ENCODE data around the gene MYG1. TPM values are rescaled to one million over a fixed set of nuclear protein-coding genes. Genes with fewer than 3 reads are reported as not detected.

The MYG1 gene
- total and polyA plus RNA-seq, 10 donors, result 31.1 to 79.2 (median 37.5) TPM

DNA sequence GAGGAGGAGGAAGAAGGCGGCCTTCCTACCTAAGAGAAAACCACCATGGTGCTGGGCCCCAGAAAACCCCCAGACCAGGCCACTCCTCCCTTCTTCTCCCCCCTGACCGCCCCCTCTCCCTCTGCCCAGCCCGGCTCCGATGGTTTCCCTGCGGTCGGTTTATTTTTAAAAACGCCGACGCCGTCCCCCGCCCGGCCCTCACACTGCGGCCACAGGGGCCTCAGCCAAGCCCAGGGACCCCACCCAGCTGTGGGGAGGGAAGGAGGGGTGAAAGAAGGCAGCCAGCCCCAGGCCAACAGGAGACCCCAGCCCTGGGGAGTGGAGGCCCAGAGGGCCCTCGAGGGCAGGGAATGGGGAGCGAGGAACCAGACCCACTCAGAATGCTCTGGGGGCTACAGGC is 33.2 kb downstream of the MYG1 start:
- Histone ChIP-seq H3K9me3 (no peaks in the 10 kb centered on the region), H3K27me3 (replicated peaks in 1 of 7) (peaks cover 0 to 64% (median 6%) of the 10 kb centered on the region in 7 donors), H3K4me1 (peaks cover 0 to 7% (median 0%) of the 10 kb centered on the region in 6 donors), H3K4me3 (no peak overlapping the region), H3K27ac (no peak overlapping the region), H3K36me3 (no peaks in the 10 kb centered on the region)
- no peak for DNase-seq
- intact Hi-C loops (cut with DNase I; ENCODE audit: low total_unique reads), result no loop called here
- 60 to 76% (median 73%) methylated on average over 15 of the region's 15 CpGs for WGBS, 5 donors
- TF ChIP-seq POLR2A (IDR thresholded peaks at IDR 0.05) (no peak), POLR2AphosphoS5 (IDR thresholded peaks at IDR 0.05) (no peak)
- TF ChIP-seq, protein P1, sequence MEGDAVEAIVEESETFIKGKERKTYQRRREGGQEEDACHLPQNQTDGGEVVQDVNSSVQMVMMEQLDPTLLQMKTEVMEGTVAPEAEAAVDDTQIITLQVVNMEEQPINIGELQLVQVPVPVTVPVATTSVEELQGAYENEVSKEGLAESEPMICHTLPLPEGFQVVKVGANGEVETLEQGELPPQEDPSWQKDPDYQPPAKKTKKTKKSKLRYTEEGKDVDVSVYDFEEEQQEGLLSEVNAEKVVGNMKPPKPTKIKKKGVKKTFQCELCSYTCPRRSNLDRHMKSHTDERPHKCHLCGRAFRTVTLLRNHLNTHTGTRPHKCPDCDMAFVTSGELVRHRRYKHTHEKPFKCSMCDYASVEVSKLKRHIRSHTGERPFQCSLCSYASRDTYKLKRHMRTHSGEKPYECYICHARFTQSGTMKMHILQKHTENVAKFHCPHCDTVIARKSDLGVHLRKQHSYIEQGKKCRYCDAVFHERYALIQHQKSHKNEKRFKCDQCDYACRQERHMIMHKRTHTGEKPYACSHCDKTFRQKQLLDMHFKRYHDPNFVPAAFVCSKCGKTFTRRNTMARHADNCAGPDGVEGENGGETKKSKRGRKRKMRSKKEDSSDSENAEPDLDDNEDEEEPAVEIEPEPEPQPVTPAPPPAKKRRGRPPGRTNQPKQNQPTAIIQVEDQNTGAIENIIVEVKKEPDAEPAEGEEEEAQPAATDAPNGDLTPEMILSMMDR (IDR thresholded peaks at IDR 0.05 in 8 of 11, conservative IDR thresholded peaks at IDR 0.05 in 3 of 11), result no peak

DNA sequence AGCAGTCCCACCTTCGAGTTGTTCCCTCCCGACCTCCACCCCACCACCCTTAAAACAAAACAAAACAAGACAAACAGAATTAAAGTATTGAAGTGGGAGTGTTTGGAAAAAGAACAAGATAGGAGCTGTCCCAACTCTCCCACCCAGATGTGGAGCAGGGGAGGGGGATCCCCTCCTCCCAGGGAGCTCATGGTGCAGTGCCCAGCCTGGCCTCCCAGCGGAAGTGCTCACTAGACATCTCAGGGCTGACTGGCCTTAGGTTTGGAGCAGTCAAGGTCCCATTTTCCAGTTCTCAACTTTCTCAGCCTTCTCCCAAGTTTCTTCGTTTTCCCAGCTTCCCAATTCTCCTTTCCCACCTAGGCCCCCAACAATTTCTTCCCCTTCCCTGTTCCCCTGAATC is 33.8 kb downstream of the MYG1 start:
- Histone ChIP-seq H3K36me3 (no peaks in the 10 kb centered on the region), H3K27me3 (replicated peaks in 1 of 7) (peaks cover 0 to 64% (median 6%) of the 10 kb centered on the region in 7 donors), H3K27ac (no peak overlapping the region), H3K9me3 (no peaks in the 10 kb centered on the region), H3K4me1 (peaks cover 0 to 11% (median 0%) of the 10 kb centered on the region in 6 donors), H3K4me3 (no peak overlapping the region)
- WGBS, 5 donors, result 74 to 88% (median 86%) methylated on average over 4 of the region's 4 CpGs
- intact Hi-C loops (cut with DNase I; ENCODE audit: low total_unique reads), result no loop called here
- DNase-seq, result no peak
- TF ChIP-seq, protein P1 (IDR thresholded peaks at IDR 0.05 in 8 of 11, conservative IDR thresholded peaks at IDR 0.05 in 3 of 11), result no peak
- no peak for TF ChIP-seq POLR2A (IDR thresholded peaks at IDR 0.05)

DNA sequence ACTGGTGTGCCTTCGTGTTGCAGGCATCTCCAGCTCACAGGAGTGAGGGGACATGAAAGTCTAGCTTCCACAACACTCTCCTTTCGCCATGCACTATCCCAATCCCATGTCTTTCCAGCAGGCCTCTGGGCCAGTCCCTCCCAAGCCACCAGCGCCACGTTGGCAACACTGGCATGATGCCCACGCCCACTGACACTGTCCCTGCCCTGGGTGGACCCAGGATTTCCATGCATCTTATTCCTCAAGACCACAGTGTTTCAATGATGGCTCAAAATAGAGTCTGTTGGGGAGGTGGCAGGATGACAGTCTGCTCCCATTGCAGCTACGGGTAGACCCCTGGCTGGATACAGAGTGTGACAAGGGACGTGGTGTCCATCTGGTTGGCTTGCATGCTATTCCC is 34.4 kb downstream of the MYG1 start:
- no peaks in the 10 kb centered on the region for H3K36me3 ChIP-seq
- 59 to 72% (median 66%) methylated on average over 6 to 7 of the region's 7 CpGs for WGBS, 5 donors
- H3K27me3 ChIP-seq (replicated peaks in 1 of 7), result peaks cover 0 to 67% (median 6%) of the 10 kb centered on the region in 7 donors
- intact Hi-C loops (cut with DNase I; ENCODE audit: low total_unique reads), result no loop called here
- no peak overlapping the region for H3K4me3 ChIP-seq
- no peak for DNase-seq
- TF ChIP-seq POLR2A (IDR thresholded peaks at IDR 0.05), result no peak
- TF ChIP-seq, protein P1 (IDR thresholded peaks at IDR 0.05 in 8 of 11, conservative IDR thresholded peaks at IDR 0.05 in 3 of 11), result no peak
- no peak for TF ChIP-seq POLR2AphosphoS5 (IDR thresholded peaks at IDR 0.05)
- H3K9me3 ChIP-seq, result no peaks in the 10 kb centered on the region
- H3K27ac ChIP-seq, result no peak overlapping the region
- peaks cover 0 to 11% (median 0%) of the 10 kb centered on the region in 6 donors for H3K4me1 ChIP-seq

DNA sequence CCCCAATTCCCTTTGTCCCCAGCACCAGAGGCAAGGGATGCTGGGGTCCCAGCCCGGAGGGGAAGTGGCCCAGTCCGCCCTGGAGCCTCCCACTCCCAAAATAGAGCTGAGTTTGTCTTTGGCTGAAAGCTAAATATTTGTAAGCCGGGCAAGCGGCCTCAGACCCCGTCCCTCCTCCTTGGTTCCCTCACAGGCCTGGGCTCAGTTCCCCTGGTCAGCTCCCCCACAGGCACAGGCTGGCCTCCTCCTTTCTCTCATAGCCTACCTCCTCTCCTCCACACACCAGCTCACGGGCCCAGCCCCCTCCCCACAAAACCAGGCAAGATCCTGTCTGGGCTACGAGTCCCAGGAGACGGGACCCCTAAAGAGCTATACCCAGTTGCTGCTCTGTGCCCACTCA is 35.3 kb downstream of the MYG1 start:
- Histone ChIP-seq H3K36me3 (no peaks in the 10 kb centered on the region), H3K4me1 (peaks cover 0 to 11% (median 0%) of the 10 kb centered on the region in 6 donors), H3K9me3 (no peaks in the 10 kb centered on the region), H3K4me3 (no peak overlapping the region), H3K27me3 (replicated peaks in 1 of 7) (peaks cover 0 to 73% (median 6%) of the 10 kb centered on the region in 7 donors), H3K27ac (no peak overlapping the region)
- TF ChIP-seq POLR2A (IDR thresholded peaks at IDR 0.05), result no peak
- TF ChIP-seq, protein P1 (IDR thresholded peaks at IDR 0.05 in 8 of 11, conservative IDR thresholded peaks at IDR 0.05 in 3 of 11), result no peak
- TF ChIP-seq POLR2AphosphoS5 (IDR thresholded peaks at IDR 0.05), result no peak
- intact Hi-C loops (cut with DNase I; ENCODE audit: low total_unique reads), result no loop called here
- 72 to 96% (median 92%) methylated on average over 7 to 8 of the region's 8 CpGs for WGBS, 5 donors
- DNase-seq, result no peak

All from spleen (tissue), 11 donors.